ENCODE results near the gene TSSK2.

TSSK2 gene

DNA sequence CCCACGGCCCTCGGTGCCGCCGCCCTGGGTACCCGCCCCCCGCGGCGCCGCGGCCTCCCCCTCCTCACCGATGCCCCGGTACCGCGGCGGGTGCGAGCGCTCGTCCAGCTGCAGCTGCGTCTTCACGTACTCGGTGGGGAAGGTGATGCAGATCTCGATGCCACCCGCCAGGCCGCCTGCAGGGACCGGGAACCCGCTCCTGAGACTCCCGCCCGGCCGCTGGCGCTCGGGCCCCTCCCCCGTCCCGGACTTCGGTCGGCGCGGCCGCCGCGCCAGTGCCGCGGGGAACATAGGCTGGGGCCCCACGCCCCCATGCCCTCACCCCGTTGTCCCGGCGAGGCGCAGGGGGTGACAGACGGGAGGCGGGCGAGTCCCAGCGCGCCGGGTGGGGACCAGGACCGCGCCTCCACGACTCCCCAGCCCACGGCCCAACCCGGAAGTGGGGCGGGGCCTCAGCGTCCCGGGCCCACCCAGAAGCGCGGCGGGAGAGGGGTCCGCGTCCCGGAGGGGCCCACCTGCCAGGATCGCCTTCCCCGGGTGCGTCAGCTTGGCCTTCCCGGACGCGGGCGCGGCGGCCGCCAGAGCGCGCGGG is 47.1 kb downstream of the TSSK2 start:
- peak overlapping the region; percentile 66 to 77 for H3K4me3 ChIP-seq (ENCODE audit: low read depth in 1 of 2, low read length in 1 of 2)
- H3K9me3 ChIP-seq, result no peaks in the 10 kb centered on the region
- TF ChIP-seq, protein P1, sequence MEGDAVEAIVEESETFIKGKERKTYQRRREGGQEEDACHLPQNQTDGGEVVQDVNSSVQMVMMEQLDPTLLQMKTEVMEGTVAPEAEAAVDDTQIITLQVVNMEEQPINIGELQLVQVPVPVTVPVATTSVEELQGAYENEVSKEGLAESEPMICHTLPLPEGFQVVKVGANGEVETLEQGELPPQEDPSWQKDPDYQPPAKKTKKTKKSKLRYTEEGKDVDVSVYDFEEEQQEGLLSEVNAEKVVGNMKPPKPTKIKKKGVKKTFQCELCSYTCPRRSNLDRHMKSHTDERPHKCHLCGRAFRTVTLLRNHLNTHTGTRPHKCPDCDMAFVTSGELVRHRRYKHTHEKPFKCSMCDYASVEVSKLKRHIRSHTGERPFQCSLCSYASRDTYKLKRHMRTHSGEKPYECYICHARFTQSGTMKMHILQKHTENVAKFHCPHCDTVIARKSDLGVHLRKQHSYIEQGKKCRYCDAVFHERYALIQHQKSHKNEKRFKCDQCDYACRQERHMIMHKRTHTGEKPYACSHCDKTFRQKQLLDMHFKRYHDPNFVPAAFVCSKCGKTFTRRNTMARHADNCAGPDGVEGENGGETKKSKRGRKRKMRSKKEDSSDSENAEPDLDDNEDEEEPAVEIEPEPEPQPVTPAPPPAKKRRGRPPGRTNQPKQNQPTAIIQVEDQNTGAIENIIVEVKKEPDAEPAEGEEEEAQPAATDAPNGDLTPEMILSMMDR (IDR thresholded peaks at IDR 0.05), result no peak
- peaks cover 8% of the 10 kb centered on the region for H3K27me3 ChIP-seq
- peak overlapping the region; percentile 55 for H3K27ac ChIP-seq
- H3K4me1 ChIP-seq (ENCODE audit: control insufficient read depth in 1 of 2, insufficient read depth in 1 of 2, low read depth in 1 of 2, low read length in 1 of 2), result peaks cover 28 to 37% of the 10 kb centered on the region in 2 experiments
- H3K36me3 ChIP-seq, result peaks cover 54% of the 10 kb centered on the region

DNA sequence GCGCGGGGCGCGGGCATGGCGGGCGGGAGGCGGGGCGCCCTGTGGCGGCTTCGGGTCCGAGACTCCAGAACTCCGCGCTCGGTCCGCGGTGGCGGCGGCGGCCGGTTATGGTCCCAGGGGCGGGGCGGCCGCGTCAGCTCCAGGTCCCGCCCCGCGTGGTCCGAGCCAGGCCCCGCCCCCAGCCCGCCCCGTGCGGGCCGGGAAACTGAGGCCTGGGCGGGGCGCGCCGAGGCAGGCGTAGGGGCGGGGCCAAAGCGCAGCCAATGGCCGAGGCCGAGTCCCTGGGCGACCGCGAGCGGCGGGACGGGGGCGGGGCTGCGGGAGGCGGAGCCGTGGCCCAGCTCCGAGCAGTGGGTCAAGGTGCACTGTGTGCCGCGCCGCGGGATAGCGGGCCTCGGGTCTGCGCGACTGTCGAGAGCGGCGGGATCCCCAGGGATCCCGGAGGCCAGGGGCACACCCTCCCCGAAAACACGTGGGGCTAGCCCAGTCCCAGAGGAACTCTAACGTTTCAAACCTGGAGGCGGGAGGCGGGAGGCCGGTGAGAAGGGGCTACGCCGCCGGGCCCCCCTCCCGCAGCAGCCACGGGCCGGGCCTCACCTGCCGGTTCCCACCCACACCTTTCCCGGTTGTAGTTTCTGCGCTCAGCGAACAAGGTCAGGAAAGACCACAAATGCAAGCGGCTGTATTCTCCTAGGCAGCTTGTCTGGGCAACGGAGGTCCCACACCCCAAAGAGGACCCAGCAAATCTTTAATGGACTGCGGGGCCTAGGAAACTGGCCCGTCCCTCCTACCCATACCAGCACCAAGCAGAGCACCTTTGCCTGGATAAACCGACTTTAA is 47.8 kb downstream of the TSSK2 start, which contains the start of gene SLC25A1:
SLC25A1 (minus strand) TSS at position 80 of the 840 bp plus-strand sequence; CDS start at position 17, 63 bp downstream.
- H3K36me3 ChIP-seq, result peaks cover 61% of the 10 kb centered on the region
- H3K9me3 ChIP-seq, result no peaks in the 10 kb centered on the region
- peaks cover 8% of the 10 kb centered on the region for H3K27me3 ChIP-seq
- peak within 1 kb of the TSS; percentile 55 for H3K27ac ChIP-seq
- peak within 1 kb of the TSS; percentile 66 to 77 for H3K4me3 ChIP-seq (ENCODE audit: low read depth in 1 of 2, low read length in 1 of 2)
- peaks cover 25 to 34% of the 10 kb centered on the region in 2 experiments for H3K4me1 ChIP-seq (ENCODE audit: control insufficient read depth in 1 of 2, insufficient read depth in 1 of 2, low read depth in 1 of 2, low read length in 1 of 2)
- TF ChIP-seq, protein P1 (IDR thresholded peaks at IDR 0.05), result peak; percentile 22

DNA sequence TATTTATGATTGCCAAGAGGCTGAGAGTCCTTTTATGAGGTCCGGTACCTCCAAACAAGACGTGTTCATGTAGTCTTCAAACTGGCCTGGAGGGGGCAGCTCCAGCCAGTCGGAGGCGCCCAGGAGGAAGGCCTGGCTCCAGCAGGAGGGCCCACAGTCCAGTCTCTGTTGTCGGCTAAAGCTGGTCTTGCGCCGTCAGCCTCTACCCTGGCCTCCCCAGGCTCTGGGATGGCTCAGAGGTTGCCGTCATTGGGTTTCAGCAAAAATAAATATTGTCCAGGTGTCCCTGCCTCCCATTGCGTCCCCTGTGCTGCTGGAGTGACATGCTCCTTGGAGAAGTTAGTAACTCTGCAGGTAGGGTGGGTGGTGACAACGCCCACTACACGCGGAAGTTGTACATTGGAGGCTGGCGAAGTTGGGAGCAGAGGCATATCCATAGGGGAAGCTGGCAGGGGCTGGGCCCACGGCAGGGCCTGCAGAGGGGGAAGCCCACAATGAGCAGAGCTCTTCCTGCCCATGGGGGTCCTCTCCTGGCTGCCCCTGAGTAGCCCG is 48.5 kb downstream of the TSSK2 start:
- TF ChIP-seq, protein P1 (IDR thresholded peaks at IDR 0.05), result peak; percentile 48
- peaks cover 68% of the 10 kb centered on the region for H3K36me3 ChIP-seq
- H3K27ac ChIP-seq, result peak overlapping the region; percentile 55
- peaks cover 8% of the 10 kb centered on the region for H3K27me3 ChIP-seq
- peak overlapping the region; percentile 66 to 77 for H3K4me3 ChIP-seq (ENCODE audit: low read depth in 1 of 2, low read length in 1 of 2)
- H3K9me3 ChIP-seq, result no peaks in the 10 kb centered on the region
- peaks cover 18 to 27% of the 10 kb centered on the region in 2 experiments for H3K4me1 ChIP-seq (ENCODE audit: control insufficient read depth in 1 of 2, insufficient read depth in 1 of 2, low read depth in 1 of 2, low read length in 1 of 2)

DNA sequence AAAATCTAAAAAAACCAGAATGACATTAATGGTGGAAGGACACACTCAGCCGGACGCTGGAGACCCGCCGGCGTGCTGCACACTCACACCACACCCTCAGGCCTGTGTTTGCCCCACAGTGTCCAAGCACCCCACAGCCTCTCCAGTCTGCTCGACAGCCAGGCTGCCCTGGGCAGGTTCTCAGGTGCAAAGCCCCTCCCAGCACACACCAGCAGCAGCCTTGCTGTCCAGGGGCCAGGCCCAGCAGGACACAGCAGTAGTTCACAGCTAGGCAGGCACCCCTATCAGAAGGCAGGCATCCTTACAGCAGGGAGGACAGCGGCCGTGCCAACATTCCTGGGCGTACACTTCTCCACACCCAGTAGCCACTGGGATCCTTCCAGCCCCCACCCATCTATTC is 49.1 kb downstream of the TSSK2 start:
- TF ChIP-seq, protein P1 (IDR thresholded peaks at IDR 0.05), result no peak
- no peaks in the 10 kb centered on the region for H3K9me3 ChIP-seq
- H3K27ac ChIP-seq, result no peak overlapping the region
- H3K36me3 ChIP-seq, result peaks cover 73% of the 10 kb centered on the region
- H3K4me3 ChIP-seq (ENCODE audit: low read depth in 1 of 2, low read length in 1 of 2), result no peak overlapping the region
- peaks cover 8% of the 10 kb centered on the region for H3K27me3 ChIP-seq
- H3K4me1 ChIP-seq (ENCODE audit: control insufficient read depth in 1 of 2, insufficient read depth in 1 of 2, low read depth in 1 of 2, low read length in 1 of 2), result peaks cover 13 to 21% of the 10 kb centered on the region in 2 experiments

DNA sequence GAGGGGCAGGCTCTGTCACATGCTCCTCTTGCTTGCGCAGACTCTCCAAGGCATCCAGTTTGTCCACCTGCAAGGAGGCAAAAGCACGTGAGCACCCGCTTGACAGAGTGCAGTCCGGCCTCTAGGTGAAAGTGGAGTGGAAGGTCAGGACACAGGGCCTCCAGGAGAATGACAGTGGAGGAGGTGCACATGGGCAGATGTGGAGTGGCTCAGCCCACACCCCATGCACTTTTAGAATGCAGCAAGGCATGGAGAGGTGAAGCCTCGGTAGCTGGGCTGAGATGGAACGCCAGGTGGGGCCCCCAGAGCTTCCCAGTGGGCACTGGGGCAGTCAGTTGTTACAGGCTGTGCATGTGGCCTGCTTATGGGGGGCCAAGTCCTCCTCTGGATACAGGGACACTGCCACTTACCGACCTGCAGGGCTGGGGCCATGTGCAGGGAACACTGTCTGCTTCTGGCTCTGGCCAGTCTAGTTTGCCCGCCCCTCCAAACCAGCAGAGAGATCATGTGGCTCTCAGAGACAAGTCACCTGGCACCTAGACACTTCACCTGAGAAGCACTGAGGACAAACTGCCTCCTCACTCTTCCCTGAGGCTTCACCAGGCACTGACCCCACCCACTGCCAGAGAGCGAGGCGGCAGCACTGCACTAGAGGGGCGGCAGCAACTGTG is 49.8 kb downstream of the TSSK2 start:
- Histone ChIP-seq H3K36me3 (peaks cover 73% of the 10 kb centered on the region), H3K27me3 (peaks cover 8% of the 10 kb centered on the region), H3K4me3 (ENCODE audit: low read depth in 1 of 2, low read length in 1 of 2) (no peak overlapping the region), H3K9me3 (no peaks in the 10 kb centered on the region), H3K4me1 (ENCODE audit: control insufficient read depth in 1 of 2, insufficient read depth in 1 of 2, low read depth in 1 of 2, low read length in 1 of 2) (peaks cover 13 to 21% of the 10 kb centered on the region in 2 experiments), H3K27ac (no peak overlapping the region)
- TF ChIP-seq, protein P1 (IDR thresholded peaks at IDR 0.05), result no peak

Measured in neutrophil (primary cell).